ENCODE data around the gene PCDHGB4. TPM values are rescaled to one million over a fixed set of nuclear protein-coding genes. Genes with fewer than 3 reads are reported as not detected.
"Not testable (repeated sequence)": the region's sequence is repeated elsewhere in the genome, so short reads cannot be mapped to it uniquely, and the experiment has no call there.

The PCDHGB4 gene
- polyA plus RNA-seq (2013, experiment 1 of 2): 3.8 TPM
- polyA plus RNA-seq (2013, experiment 2 of 2): 3.7 TPM

DNA sequence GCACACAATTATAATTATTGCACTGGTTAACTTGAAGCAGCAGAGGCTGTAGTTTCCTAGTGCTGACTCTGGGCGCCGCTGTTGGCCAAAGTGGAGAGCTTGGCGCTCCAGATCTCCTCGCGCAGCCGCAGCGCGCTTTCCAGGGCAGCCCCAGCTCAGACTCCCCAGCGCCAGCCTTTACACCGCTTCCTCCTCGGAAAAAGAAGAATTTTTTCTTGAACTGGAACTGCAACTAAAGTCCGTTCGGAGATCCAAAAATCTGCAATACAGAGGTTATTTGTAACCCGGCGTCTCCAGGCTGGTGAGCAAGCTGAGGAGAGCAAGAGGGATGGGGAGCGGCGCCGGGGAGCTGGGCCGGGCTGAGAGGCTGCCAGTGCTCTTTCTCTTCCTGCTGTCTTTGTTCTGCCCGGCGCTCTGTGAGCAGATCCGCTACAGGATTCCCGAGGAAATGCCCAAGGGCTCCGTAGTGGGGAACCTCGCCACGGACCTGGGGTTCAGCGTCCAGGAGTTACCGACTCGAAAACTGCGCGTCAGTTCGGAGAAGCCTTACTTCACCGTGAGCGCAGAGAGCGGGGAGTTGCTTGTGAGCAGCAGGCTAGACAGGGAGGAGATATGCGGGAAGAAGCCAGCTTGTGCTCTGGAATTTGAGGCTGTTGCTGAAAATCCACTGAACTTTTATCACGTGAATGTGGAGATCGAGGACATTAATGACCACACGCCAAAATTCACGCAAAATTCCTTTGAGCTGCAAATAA is at the start of gene PCDHGB4:
Gene PCDHGB4 (plus strand): TSS at position 142 of the 755 bp plus-strand sequence. CDS start 187 bp downstream, at position 329.
- H3K27ac ChIP-seq (ENCODE audit: low read depth, low read length); H3K56ac ChIP-seq (ENCODE audit: low read length); H4K5ac ChIP-seq (ENCODE audit: low read length); H3K36me3 ChIP-seq (ENCODE audit: control insufficient read depth, insufficient read depth, low read length); H2BK5ac ChIP-seq (ENCODE audit: low read length); H3K4me1 ChIP-seq (ENCODE audit: control insufficient read depth, low read depth, low read length); H4K8ac ChIP-seq (ENCODE audit: low read depth, low read length); H3K79me1 ChIP-seq (ENCODE audit: low read length); H2BK15ac ChIP-seq (replicated peaks; ENCODE audit: low read depth); H3K4me3 ChIP-seq (ENCODE audit: low read length); H3K9ac ChIP-seq (ENCODE audit: low read length); H3K4ac ChIP-seq (ENCODE audit: low read depth, low read length); H3K4me2 ChIP-seq (ENCODE audit: low read length); H2AK5ac ChIP-seq (ENCODE audit: low read length); H3K23ac ChIP-seq (ENCODE audit: low read length); H2BK120ac ChIP-seq (ENCODE audit: low read depth, low read length); H3K18ac ChIP-seq (ENCODE audit: low read length); H3K27me3 ChIP-seq (ENCODE audit: insufficient read depth, low read length, poor library complexity); H3K79me2 ChIP-seq (ENCODE audit: control insufficient read depth, insufficient read depth, low read length): not testable (repeated sequence)
- peak; percentile 65 for DNase-seq
- WGBS (ENCODE audit: extremely low coverage, insufficient coverage, low lambda C conversion rate): no CpG with 5 or more reads among the region's 40 CpGs

GRCh38 chr5:141338538-141339306 is 48.8 kb upstream of the PCDHGB4 start, which contains the start of gene PCDHGA2:
TSS of gene PCDHGA2 (plus strand) at chr5:141338760.
- peak; percentile 59 for DNase-seq
- no peak within 1 kb of the TSS for H3K4me2 ChIP-seq (ENCODE audit: low read length)
- H2BK15ac ChIP-seq (replicated peaks; ENCODE audit: low read depth): no peak within 1 kb of the TSS
- no peaks in the 10 kb centered on the region for H3K4me1 ChIP-seq (ENCODE audit: control insufficient read depth, low read depth, low read length)
- no peaks in the 10 kb centered on the region for H3K27me3 ChIP-seq (ENCODE audit: insufficient read depth, low read length, poor library complexity)
- no peak within 1 kb of the TSS for H3K23ac ChIP-seq (ENCODE audit: low read length)
- no peak within 1 kb of the TSS for H3K27ac ChIP-seq (ENCODE audit: low read depth, low read length)
- H4K8ac ChIP-seq (ENCODE audit: low read depth, low read length): no peak within 1 kb of the TSS
- H4K5ac ChIP-seq (ENCODE audit: low read length): no peak within 1 kb of the TSS
- H3K9ac ChIP-seq (ENCODE audit: low read length): no peak within 1 kb of the TSS
- H2BK120ac ChIP-seq (ENCODE audit: low read depth, low read length): no peak within 1 kb of the TSS
- no peak within 1 kb of the TSS for H2AK5ac ChIP-seq (ENCODE audit: low read length)
- H2BK5ac ChIP-seq (ENCODE audit: low read length): no peak within 1 kb of the TSS
- H3K79me2 ChIP-seq (ENCODE audit: control insufficient read depth, insufficient read depth, low read length): no peaks in the 10 kb centered on the region
- no peak within 1 kb of the TSS for H3K4me3 ChIP-seq (ENCODE audit: low read length)
- no CpG with 5 or more reads among the region's 27 CpGs for WGBS (ENCODE audit: extremely low coverage, insufficient coverage, low lambda C conversion rate)
- H3K56ac ChIP-seq (ENCODE audit: low read length): no peak within 1 kb of the TSS
- H3K18ac ChIP-seq (ENCODE audit: low read length): no peak within 1 kb of the TSS
- H3K4ac ChIP-seq (ENCODE audit: low read depth, low read length): no peak within 1 kb of the TSS
- no peaks in the 10 kb centered on the region for H3K79me1 ChIP-seq (ENCODE audit: low read length)
- H3K36me3 ChIP-seq (ENCODE audit: control insufficient read depth, insufficient read depth, low read length): no peaks in the 10 kb centered on the region

DNA sequence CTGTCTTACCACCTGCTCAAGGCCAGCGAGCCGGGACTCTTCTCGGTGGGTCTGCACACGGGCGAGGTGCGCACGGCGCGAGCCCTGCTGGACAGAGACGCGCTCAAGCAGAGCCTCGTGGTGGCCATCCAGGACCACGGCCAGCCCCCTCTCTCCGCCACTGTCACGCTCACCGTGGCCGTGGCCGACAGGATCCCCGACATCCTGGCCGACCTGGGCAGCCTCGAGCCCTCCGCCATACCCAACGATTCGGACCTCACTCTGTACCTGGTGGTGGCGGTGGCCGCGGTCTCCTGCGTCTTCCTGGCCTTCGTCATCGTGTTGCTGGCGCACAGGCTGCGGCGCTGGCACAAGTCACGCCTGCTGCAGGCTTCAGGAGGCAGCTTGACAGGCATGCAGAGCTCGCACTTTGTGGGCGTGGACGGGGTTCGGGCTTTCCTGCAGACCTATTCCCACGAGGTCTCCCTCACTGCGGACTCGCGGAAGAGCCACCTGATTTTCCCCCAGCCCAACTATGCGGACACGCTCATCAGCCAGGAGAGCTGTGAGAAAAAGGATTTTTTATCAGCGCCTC is 46.6 kb upstream of the PCDHGB4 start:
- H4K5ac ChIP-seq (ENCODE audit: low read length); H2BK5ac ChIP-seq (ENCODE audit: low read length); H3K79me1 ChIP-seq (ENCODE audit: low read length); DNase-seq; H3K4me3 ChIP-seq (ENCODE audit: low read length); H3K18ac ChIP-seq (ENCODE audit: low read length); H2AK5ac ChIP-seq (ENCODE audit: low read length); H3K79me2 ChIP-seq (ENCODE audit: control insufficient read depth, insufficient read depth, low read length); H2BK15ac ChIP-seq (replicated peaks; ENCODE audit: low read depth); H3K27me3 ChIP-seq (ENCODE audit: insufficient read depth, low read length, poor library complexity); H3K4me1 ChIP-seq (ENCODE audit: control insufficient read depth, low read depth, low read length); H3K9ac ChIP-seq (ENCODE audit: low read length); H3K23ac ChIP-seq (ENCODE audit: low read length); H4K8ac ChIP-seq (ENCODE audit: low read depth, low read length); H3K56ac ChIP-seq (ENCODE audit: low read length); H3K4me2 ChIP-seq (ENCODE audit: low read length); H2BK120ac ChIP-seq (ENCODE audit: low read depth, low read length); H3K4ac ChIP-seq (ENCODE audit: low read depth, low read length); H3K27ac ChIP-seq (ENCODE audit: low read depth, low read length); H3K36me3 ChIP-seq (ENCODE audit: control insufficient read depth, insufficient read depth, low read length): not testable (repeated sequence)
- WGBS (ENCODE audit: extremely low coverage, insufficient coverage, low lambda C conversion rate): no CpG with 5 or more reads among the region's 45 CpGs

DNA sequence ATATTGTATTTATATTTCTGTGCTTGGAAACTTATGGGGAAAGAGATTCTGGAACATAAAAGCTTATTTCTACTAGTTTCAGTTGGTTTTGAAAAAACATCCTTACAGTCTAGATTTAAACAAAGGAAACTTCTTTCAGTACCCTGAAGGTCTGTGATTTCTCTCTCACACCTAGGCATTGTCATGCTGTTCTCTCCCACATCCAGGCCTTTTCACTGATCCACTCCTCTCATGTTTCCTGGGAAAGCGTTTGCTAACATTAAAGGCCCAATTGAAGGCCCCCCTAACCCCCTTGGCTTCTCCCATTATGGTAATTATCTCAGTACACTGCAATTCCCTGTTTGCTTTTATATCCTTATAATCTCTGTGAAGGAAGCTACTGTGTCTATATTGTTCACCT is 44.7 kb upstream of the PCDHGB4 start:
- DNase-seq: no peak
- H2BK120ac ChIP-seq (ENCODE audit: low read depth, low read length): no peak overlapping the region
- no CpG with 5 or more reads among the region's 1 CpG for WGBS (ENCODE audit: extremely low coverage, insufficient coverage, low lambda C conversion rate)
- H3K9ac ChIP-seq (ENCODE audit: low read length): no peak overlapping the region
- H4K8ac ChIP-seq (ENCODE audit: low read depth, low read length): no peak overlapping the region
- H3K23ac ChIP-seq (ENCODE audit: low read length): no peak overlapping the region
- H3K4ac ChIP-seq (ENCODE audit: low read depth, low read length): no peak overlapping the region
- no peak overlapping the region for H3K4me2 ChIP-seq (ENCODE audit: low read length)
- H3K4me1 ChIP-seq (ENCODE audit: control insufficient read depth, low read depth, low read length): no peaks in the 10 kb centered on the region
- no peak overlapping the region for H2BK15ac ChIP-seq (replicated peaks; ENCODE audit: low read depth)
- H3K36me3 ChIP-seq (ENCODE audit: control insufficient read depth, insufficient read depth, low read length): no peaks in the 10 kb centered on the region
- H3K56ac ChIP-seq (ENCODE audit: low read length): no peak overlapping the region
- no peaks in the 10 kb centered on the region for H3K79me1 ChIP-seq (ENCODE audit: low read length)
- no peaks in the 10 kb centered on the region for H3K79me2 ChIP-seq (ENCODE audit: control insufficient read depth, insufficient read depth, low read length)
- no peak overlapping the region for H4K5ac ChIP-seq (ENCODE audit: low read length)
- H2BK5ac ChIP-seq (ENCODE audit: low read length): no peak overlapping the region
- H3K18ac ChIP-seq (ENCODE audit: low read length): no peak overlapping the region
- H3K4me3 ChIP-seq (ENCODE audit: low read length): no peak overlapping the region
- no peak overlapping the region for H3K27ac ChIP-seq (ENCODE audit: low read depth, low read length)
- H3K27me3 ChIP-seq (ENCODE audit: insufficient read depth, low read length, poor library complexity): no peaks in the 10 kb centered on the region
- no peak overlapping the region for H2AK5ac ChIP-seq (ENCODE audit: low read length)

DNA sequence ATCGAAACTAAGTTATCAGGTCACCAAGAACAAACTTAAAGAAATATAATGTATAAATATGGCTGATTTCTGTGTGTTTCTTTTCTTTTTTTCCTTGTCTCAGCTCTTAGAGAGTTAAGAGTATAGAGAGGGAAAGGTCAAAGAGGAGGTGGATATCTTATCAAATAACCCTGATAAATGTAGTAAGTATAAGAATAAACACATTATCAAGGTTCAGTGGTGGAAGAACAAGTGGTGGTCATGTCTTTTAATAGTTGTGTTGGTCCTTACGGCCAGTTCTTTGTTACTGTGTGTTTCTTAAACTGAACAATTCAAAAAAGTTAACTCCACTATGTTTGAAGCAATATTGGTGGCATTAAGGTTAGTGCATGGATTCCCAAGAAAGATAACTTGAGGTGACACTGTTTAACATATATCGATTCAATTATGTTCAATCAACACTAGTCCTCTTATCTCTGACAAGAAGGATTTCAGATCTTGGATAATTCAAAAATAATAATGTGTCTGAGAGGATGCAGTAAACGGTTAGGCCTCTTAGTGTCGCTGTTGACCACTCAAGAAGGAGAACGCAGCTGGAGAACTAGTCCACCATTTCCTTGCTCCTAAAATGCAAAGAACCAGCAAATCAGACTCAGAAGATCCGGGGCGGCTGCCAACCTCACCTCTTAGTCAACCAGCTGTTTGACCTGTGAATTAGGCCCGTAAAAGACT is 44.1 kb upstream of the PCDHGB4 start, which contains the start of gene PCDHGA3:
Gene PCDHGA3 (plus strand): TSS at position 588 of the 711 bp plus-strand sequence. CDS start 205 bp downstream, outside the sequence.
- Histone ChIP-seq H3K27me3 (ENCODE audit: insufficient read depth, low read length, poor library complexity) (no peaks in the 10 kb centered on the region), H3K56ac (ENCODE audit: low read length) (no peak within 1 kb of the TSS), H4K8ac (ENCODE audit: low read depth, low read length) (no peak within 1 kb of the TSS), H3K4me3 (ENCODE audit: low read length) (no peak within 1 kb of the TSS), H3K4ac (ENCODE audit: low read depth, low read length) (no peak within 1 kb of the TSS), H3K9ac (ENCODE audit: low read length) (no peak within 1 kb of the TSS), H3K79me1 (ENCODE audit: low read length) (no peaks in the 10 kb centered on the region), H3K79me2 (ENCODE audit: control insufficient read depth, insufficient read depth, low read length) (no peaks in the 10 kb centered on the region), H3K36me3 (ENCODE audit: control insufficient read depth, insufficient read depth, low read length) (no peaks in the 10 kb centered on the region), H3K4me1 (ENCODE audit: control insufficient read depth, low read depth, low read length) (no peaks in the 10 kb centered on the region), H3K27ac (ENCODE audit: low read depth, low read length) (no peak within 1 kb of the TSS), H3K18ac (ENCODE audit: low read length) (no peak within 1 kb of the TSS), H2BK120ac (ENCODE audit: low read depth, low read length) (no peak within 1 kb of the TSS), H3K4me2 (ENCODE audit: low read length) (no peak within 1 kb of the TSS), H4K5ac (ENCODE audit: low read length) (no peak within 1 kb of the TSS), H3K23ac (ENCODE audit: low read length) (no peak within 1 kb of the TSS), H2BK15ac (replicated peaks; ENCODE audit: low read depth) (no peak within 1 kb of the TSS), H2AK5ac (ENCODE audit: low read length) (no peak within 1 kb of the TSS), H2BK5ac (ENCODE audit: low read length) (no peak within 1 kb of the TSS)
- DNase-seq: peak; percentile 37
- no CpG with 5 or more reads among the region's 9 CpGs for WGBS (ENCODE audit: extremely low coverage, insufficient coverage, low lambda C conversion rate)
